NCI-H2107 treated with DMSO at 0.1 percent for 48 hours (cell line): Measurements from ENCODE around the gene CADPS2.

Experiments
- DNase-seq: peaks from one replicate; lab custom pipeline; 2025; ENCODE audit not compliant: unreplicated experiment; lab: John Stamatoyannopoulos, UW

Gene CADPS2

GRCh38 chr7:122770686-122771335 lies 115.4 kb downstream of the CADPS2 start:
- no peak for DNase-seq

- no peak for DNase-seq
Measured at GRCh38 chr7:122768827-122769226, 117.4 kb downstream of the CADPS2 start.

DNA sequence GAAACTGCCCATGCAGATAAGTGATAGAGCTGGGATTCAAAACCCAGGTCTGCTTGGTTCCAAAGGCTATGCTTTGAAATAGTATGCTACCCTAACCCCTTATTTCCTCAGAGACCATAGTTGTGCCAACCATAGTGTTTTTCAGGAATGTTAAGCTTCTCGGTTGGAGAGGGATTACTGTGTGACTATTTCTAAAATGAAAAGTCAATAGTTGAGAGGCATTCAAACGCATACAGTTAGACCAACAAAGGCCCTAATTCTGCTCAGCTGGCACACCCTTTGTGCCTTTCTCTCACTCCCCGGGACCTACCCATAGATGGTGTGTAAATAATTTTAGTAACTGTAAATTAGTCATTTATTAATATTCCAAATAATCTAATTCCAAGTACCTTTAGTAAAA lies 118.9 kb downstream of the CADPS2 start:
- no peak for DNase-seq

- no peak for DNase-seq
Measured at GRCh38 chr7:122766593-122766992, 119.7 kb downstream of the CADPS2 start.

- no peak for DNase-seq
Measured at GRCh38 chr7:122764902-122765301, 121.4 kb downstream of the CADPS2 start.

GRCh38 chr7:122764020-122764419 lies 122.2 kb downstream of the CADPS2 start:
- no peak for DNase-seq

GRCh38 chr7:122762071-122762470 lies 124.2 kb downstream of the CADPS2 start:
- no peak for DNase-seq

- no peak for DNase-seq
Measured at GRCh38 chr7:122758501-122758900, 127.8 kb downstream of the CADPS2 start.

GRCh38 chr7:122756860-122757259 lies 129.4 kb downstream of the CADPS2 start:
- no peak for DNase-seq

DNA sequence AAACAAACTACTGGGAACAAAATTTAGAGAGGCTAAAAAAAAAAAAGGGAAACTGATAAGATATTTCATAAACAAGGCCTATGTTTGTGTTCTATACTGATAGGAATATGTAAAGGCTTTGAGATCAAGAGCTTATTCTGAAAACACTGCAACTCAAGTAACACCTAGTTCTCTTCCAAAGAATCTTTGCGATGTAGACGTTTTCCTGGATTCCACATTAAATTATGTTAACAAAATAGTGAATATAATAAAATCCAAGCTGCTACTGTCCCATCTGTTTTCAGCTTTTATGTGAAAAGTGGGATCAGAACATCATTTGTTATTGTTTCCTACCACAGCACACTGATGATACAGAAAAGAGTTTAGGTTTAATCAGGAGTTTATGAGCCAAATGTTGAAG lies 130.6 kb downstream of the CADPS2 start:
- no peak for DNase-seq

- no peak for DNase-seq
Measured at GRCh38 chr7:122752583-122752982, 133.7 kb downstream of the CADPS2 start.

DNA sequence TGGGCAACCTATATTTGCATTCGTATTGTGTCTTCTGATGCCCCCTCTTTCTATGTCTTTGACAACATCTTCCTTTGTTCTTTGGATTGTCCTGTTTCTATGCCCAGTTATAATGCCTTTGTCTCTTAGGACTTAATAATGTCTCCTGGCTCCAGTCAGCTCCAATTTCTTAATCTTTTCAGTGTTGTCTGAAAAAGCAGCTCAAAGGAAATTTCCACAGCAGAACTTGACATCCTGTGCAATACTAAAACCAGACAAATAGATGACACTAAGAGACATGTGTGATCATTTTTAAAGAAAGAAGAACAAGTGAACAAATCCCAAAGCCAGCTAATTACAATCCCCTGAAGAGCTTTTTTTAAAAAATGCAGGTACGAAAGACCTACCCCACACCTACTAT lies 135.9 kb downstream of the CADPS2 start:
- DNase-seq: no peak

DNA sequence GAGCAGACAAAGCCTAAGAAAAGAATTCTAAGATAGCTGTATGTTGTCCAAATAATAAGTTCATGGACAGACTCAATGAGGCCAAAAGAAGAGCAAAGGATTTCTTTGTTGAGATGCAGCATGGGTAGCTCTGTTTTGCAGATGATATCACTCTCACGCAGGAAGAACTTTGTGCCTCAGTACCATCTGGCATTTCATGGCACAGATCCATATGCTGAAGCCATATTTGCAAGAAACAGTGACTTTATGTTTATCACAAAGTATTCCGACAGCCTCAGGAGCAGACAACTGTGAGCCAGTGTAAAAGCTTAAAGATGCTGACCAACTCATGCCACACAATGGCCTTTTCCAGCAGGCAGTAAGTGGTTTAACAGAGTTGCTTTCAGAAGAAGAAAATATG lies 138.1 kb downstream of the CADPS2 start:
- no peak for DNase-seq

- DNase-seq: peak; percentile 31
Measured at GRCh38 chr7:122746948-122747347, 139.3 kb downstream of the CADPS2 start.

DNA sequence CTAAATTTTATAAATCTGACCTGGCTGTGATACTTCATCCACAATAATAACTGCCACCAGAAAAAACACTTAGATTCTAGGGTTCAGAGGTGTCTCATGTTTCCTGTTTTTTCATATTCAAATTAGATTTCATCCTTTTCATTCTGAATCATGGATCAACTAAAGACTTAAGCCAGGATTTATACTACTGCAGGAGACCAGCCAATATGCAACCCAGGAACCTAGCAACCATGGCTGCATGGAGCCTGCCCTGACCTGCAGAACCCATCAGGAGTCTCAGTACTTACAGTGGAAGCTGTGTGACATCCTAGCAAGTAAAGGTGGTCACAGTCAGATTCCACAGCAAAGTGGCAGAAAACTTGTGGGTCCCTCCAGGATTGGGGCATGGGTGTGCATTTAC lies 143.0 kb downstream of the CADPS2 start:
- peak; percentile 25 for DNase-seq

DNA sequence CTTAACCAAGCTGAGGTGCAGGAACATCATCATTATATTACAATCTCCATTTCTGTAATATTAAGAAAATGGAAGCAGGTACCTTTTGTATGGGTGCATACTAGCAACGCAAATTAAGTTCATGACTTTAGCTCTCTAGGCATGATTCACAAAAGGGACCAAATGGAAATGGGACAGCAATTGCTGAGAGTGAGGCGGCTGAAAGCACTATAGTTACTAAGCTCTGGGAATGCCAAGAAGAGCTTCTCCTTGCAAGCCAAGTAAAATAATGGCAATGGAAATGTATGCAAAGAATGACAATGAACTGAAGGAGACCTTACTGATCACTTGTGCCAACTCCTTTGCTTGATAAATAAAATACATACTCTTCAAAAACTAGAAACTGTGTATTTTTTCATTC lies 147.3 kb downstream of the CADPS2 start:
- no peak for DNase-seq

DNA sequence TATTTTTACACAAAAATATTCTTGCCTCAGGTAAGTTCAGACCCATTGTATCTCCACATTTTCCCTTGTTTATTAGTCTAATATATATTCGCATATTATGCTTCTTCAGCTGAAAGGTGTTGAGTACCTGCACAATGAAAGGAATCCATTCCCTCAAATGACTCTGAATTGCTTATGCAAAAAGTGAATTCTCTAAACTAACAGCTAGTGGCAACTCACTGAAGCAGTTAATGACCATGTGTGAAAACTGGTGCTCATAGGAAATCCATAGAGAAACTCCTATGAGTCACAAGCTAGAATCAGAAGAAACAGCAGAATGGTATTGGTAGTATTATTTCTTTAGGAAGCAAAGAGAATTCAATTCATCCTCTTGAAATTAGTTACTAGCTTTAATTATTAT lies 150.1 kb downstream of the CADPS2 start:
- no peak for DNase-seq

DNA sequence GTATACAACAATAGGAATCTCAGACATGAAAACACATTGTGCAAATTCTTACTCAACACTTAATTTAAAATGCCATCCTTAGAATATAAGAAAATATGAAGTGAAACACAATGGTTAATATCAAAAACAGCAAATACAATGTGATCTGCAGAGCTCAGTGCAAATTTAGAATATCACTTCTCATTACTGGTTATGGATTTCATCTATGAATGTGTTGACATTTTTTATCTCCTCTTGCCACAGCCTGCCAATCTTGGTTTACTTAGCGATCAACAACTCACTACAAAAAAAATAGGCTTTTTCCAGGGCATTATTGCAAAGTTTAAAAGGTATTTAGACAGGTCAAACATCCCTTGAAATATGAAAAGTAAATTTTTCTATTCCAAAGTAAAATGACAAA lies 158.5 kb downstream of the CADPS2 start:
- DNase-seq: no peak

DNA sequence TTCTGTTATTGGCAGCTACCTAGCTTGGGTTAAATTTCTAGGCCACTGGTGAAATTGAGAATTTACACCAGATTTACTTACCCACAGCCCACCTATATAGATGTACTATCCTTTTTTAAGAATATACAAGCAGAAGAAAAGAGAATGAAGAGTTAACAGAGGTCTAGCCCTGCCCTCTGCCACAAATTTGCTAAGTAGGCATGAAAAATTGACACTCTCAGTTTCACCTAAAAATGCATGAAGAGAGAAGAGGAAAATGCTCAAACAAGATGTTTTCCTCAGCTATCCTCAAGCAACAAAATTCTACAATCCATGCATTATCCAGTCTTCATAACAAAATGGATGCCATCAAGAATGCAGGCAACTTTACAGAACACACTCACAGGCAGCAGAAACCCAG lies 158.9 kb downstream of the CADPS2 start:
- no peak for DNase-seq

DNA sequence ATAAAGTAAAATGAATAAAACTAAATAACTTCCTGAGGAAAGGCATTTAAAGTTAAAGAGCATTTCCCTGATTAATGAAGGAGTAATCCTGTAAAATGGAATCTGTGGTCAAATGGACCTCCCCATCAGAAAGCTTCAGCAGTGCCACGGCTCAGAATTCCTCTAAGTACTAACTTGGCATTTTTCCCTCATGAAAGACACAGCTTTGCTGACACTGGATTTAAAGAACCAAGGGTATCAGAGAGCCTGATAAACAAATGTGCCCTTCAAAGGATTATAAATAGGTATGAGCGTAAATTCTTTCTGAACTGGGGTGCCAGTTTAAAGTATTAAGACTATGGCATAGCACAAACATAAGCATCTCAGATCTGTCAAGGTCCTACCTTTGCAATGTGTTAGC lies 159.4 kb downstream of the CADPS2 start:
- DNase-seq: no peak

DNA sequence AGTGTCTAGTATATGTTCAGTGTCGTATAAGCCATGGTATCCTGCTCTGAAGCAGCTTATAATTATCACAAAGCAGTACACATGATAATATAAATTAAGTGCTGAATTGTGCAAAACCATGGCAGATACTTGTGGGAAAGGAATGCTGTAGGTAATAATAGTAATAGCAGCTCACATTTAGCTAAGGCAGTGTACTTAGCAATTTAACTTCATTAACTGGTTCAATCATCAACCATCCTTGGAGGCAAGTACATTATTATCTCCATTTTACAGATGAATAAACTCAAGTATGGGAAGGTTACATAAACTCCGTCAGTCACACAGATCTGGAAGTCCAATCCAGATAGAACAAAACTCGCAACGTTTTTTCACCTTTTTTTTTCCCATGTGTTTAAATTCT lies 161.9 kb downstream of the CADPS2 start:
- DNase-seq: no peak

DNA sequence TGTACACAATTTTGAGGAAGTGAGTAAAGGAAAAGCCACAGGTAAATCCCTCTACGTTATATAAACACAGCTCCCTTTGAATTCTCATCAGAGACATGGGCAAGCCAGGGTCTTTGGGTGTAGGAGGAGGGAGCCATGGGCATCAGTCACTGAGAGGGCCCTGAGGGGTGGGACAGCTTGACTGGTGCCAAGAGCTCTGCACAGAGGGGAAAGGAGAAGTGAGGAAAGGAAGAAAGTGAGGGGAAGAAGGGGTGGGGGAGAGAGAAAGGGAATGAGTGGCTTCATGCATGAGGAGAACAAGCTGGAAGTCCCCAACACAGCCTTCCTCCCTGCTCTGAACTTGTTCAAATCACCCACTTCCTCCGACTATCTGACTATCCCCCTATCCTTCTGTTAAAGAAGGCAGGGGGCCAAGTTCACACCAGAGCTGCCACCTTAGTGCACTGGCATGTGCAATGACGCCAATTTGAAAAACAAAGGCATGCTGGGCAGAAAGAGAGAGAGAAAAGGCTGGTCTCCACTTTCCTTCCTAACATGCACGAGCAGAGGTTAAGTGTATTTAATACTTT lies 167.2 kb downstream of the CADPS2 start:
- no peak for DNase-seq
